Measurements from ENCODE around the gene GUSB. TPM values are rescaled to one million over a fixed set of nuclear protein-coding genes. Genes with fewer than 3 reads are reported as not detected.
A peak's percentile ranks its signal among the peaks of the same experiment; 100 is the strongest.

GUSB gene
- total and polyA plus RNA-seq, 9 of the 15 experiments (the other 6 are each of a cell fraction or from before 2014, with no cell fraction given), result 22.7 to 102 (median 60.1) TPM

DNA sequence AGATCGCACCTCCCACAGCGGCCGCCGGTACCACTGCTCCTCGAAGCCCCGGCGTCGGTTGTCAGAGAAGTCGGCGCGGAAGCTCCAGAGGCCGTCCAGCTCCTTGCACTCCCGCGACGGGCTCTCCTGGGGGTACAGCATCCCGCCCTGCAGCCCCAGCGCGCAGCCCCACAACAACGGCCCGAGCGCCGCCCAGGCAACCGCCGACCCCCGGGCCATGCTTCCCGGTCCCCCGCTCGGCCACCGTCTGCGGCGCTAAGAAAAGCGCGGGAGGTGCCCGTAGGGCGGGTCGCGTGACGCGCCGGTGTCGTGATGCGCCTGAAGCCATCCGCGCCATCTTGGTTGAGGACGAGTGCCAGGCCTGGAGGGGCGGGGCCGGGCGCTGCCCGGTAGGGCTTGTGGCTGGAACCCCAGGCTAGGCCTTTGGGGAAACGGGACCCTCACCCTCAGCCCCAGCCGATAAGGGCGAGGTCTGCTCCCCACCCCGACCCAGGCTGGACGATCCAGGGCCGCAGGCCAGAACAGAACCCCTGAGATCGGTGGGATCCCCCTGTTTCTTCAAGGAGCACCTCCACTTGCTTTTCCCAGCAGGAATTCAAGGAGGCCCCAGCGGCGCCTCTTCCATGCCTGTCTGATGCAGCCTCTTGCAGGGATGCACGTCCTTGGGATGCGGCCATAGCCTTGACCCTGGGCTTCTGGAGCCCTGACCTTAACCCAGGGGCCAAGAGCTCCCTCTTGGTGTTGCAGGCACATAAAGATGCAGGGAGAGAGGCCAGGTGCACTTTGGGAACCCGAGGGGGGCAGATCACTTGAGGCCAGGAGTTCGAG, at the start of gene GUSB (continued):
- TF ChIP-seq OTX1 (CRISPR knock-in tag; IDR thresholded peaks at IDR 0.05), result no peak
- peak; percentile 67 for TF ChIP-seq EGR1 (conservative IDR thresholded peaks at IDR 0.05)
- peak; percentile 98 to 100 (median 100) for TF ChIP-seq YY1 (IDR thresholded peaks at IDR 0.05; ENCODE audit: borderline replicate concordance in 1 of 3, control insufficient read depth in 1 of 3, extremely low read depth in 1 of 3, insufficient read depth in 3 of 3, insufficient read length in 1 of 3, insufficient replicate concordance in 2 of 3, low read depth in 1 of 3, low read length in 2 of 3)
- TF ChIP-seq C11orf30 (IDR thresholded peaks at IDR 0.05; ENCODE audit: low read depth), result peak; percentile 81
- peak in 1 of 2 experiments; percentile 84; a peak in 1 of 3 replicates for TF ChIP-seq CBX3 (IDR thresholded peaks at IDR 0.05; ENCODE audit: borderline replicate concordance in 1 of 2, low read length in 2 of 2)
- TF ChIP-seq, protein P1, sequence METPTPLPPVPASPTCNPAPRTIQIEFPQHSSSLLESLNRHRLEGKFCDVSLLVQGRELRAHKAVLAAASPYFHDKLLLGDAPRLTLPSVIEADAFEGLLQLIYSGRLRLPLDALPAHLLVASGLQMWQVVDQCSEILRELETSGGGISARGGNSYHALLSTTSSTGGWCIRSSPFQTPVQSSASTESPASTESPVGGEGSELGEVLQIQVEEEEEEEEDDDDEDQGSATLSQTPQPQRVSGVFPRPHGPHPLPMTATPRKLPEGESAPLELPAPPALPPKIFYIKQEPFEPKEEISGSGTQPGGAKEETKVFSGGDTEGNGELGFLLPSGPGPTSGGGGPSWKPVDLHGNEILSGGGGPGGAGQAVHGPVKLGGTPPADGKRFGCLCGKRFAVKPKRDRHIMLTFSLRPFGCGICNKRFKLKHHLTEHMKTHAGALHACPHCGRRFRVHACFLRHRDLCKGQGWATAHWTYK (CRISPR knock-in tag; IDR thresholded peaks at IDR 0.05), result peak; percentile 81; the same call in 1 of the 2 replicates
- no peak; the same call in 1 of the 2 replicates for TF ChIP-seq E2F5 (CRISPR knock-in tag; IDR thresholded peaks at IDR 0.05)
- TF ChIP-seq SIN3A (IDR thresholded peaks at IDR 0.05; ENCODE audit: borderline replicate concordance in 2 of 2, control insufficient read depth in 1 of 2, low read depth in 2 of 2, low read length in 2 of 2), result peak in 1 of 2 experiments; percentile 84; a peak in 3 of 4 replicates
- no peak for TF ChIP-seq KAT2B (IDR thresholded peaks at IDR 0.05; ENCODE audit: low read depth, low read length)
- peak; percentile 99 for TF ChIP-seq U2AF1 (optimal IDR thresholded peaks at IDR 0.05; ENCODE audit: low read depth, low read length)
- TF ChIP-seq USF1 (CRISPR knock-in tag; IDR thresholded peaks at IDR 0.05), result peak; percentile 91
- TF ChIP-seq TAF7 (tag; IDR thresholded peaks at IDR 0.05), result 0 out of 2 replicates have a peak, but pooled peaks have one; percentile 13
- TF ChIP-seq, protein P2, sequence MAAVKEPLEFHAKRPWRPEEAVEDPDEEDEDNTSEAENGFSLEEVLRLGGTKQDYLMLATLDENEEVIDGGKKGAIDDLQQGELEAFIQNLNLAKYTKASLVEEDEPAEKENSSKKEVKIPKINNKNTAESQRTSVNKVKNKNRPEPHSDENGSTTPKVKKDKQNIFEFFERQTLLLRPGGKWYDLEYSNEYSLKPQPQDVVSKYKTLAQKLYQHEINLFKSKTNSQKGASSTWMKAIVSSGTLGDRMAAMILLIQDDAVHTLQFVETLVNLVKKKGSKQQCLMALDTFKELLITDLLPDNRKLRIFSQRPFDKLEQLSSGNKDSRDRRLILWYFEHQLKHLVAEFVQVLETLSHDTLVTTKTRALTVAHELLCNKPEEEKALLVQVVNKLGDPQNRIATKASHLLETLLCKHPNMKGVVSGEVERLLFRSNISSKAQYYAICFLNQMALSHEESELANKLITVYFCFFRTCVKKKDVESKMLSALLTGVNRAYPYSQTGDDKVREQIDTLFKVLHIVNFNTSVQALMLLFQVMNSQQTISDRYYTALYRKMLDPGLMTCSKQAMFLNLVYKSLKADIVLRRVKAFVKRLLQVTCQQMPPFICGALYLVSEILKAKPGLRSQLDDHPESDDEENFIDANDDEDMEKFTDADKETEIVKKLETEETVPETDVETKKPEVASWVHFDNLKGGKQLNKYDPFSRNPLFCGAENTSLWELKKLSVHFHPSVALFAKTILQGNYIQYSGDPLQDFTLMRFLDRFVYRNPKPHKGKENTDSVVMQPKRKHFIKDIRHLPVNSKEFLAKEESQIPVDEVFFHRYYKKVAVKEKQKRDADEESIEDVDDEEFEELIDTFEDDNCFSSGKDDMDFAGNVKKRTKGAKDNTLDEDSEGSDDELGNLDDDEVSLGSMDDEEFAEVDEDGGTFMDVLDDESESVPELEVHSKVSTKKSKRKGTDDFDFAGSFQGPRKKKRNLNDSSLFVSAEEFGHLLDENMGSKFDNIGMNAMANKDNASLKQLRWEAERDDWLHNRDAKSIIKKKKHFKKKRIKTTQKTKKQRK (IDR thresholded peaks at IDR 0.05; ENCODE audit: borderline replicate concordance, low read depth, low read length), result no peak
- peak; percentile 99 for TF ChIP-seq E2F3 (CRISPR knock-in tag; IDR thresholded peaks at IDR 0.05)
- TF ChIP-seq CTCFL (IDR thresholded peaks at IDR 0.05; ENCODE audit: borderline replicate concordance, insufficient read depth, low read depth, low read length, poor library complexity, severe bottlenecking), result peak; percentile 4
- peak; percentile 77 to 83 for TF ChIP-seq NRF1 (conservative IDR thresholded peaks at IDR 0.05 in 1 of 2, IDR thresholded peaks at IDR 0.05 in 1 of 2)

Measured in K562 (cell line).